K562 (cell line): ENCODE data around the gene ZNF667. TPM values are rescaled to one million over a fixed set of nuclear protein-coding genes. Genes with fewer than 3 reads are reported as not detected.

ENCODE experiments used
- BHLHE40 ChIP-seq: IDR thresholded peaks from 2 replicates; pipeline ENCODE4 v1.6.1; 2011; ENCODE audit warnings: low read length, improper control_type of control experiment
- CHD7 ChIP-seq: fragments of 200-600 bp; sonication (generic); IDR thresholded peaks from one replicate; pipeline ENCODE4 v1.6.1; 2012; ENCODE audit warnings: mild to moderate bottlenecking, low read depth, low read length, inconsistent platforms
- HMBOX1 ChIP-seq: sonication (generic); IDR thresholded peaks from 2 replicates; pipeline ENCODE4 v1.6.1; 2016
- KLF13 ChIP-seq: fragments of 450-650 bp; IDR thresholded peaks from 2 replicates; pipeline ENCODE4 v1.6.1; 2016; ENCODE audit warnings: missing genetic modification characterization, low read depth, mild to moderate bottlenecking, missing compliant biosample characterization, moderate library complexity, borderline replicate concordance
- NEUROD1 ChIP-seq: fragments of 150-350 bp; IDR thresholded peaks from 2 replicates; pipeline ENCODE4 v1.6.1; 2014; ENCODE audit warnings: borderline replicate concordance, low read length, low read depth; ENCODE audit not compliant: partially characterized antibody
- NR2F6 ChIP-seq: fragments of 450-650 bp; formaldehyde crosslinking; IDR thresholded peaks from 2 replicates; pipeline ENCODE4 v1.4.0; 2020; ENCODE audit warnings: mild to moderate bottlenecking
- polyA plus RNA-seq, 8 experiments: library from polyadenylated mRNA; depleted of rRNA in 4 of 8; stranded (reverse) in 5 of 8; unstranded in 3 of 8; fragments of >200 nt; fragmentation: Nextera tagmentation in 2 of 8; fragmentation: Illumina TruSeq in 1 of 8; extraction: Ambion mirVana in 2 of 8; extraction: Trizol in 1 of 8; gene quantifications; 2 replicates each; pipeline versions ENCODE4 v1.2.1 to v1.2.3, GENCODE V29; 2011 to 2014; ENCODE audit warnings: inconsistent platforms in 1 of 8, missing spikeins in 1 of 8
- total RNA-seq, 7 experiments: library from RNA; depleted of rRNA in 6 of 7; stranded (reverse); fragments of >200 nt in 6 of 7; fragmentation: Illumina TruSeq in 2 of 7; extraction: Trizol in 2 of 7; gene quantifications; 2 replicates each; pipeline versions ENCODE4 v1.2.1 to v1.2.3, GENCODE V29; 2011 to 2021; ENCODE audit warnings: low replicate concordance in 1 of 7

Gene ZNF667
- total and polyA plus RNA-seq, 9 of the 15 experiments (the other 6 are each of a cell fraction or from before 2014, with no cell fraction given): not detected

- TF ChIP-seq NR2F6 (CRISPR knock-in tag) (no peak), CHD7 (no peak), HMBOX1 (no peak), KLF13 (tag) (no peak), BHLHE40 (no peak), NEUROD1 (no peak)
- TF ChIP-seq, all 486 proteins: peak for 97
These were observed 73.1 kb downstream of the ZNF667 start, which contains the start of gene ZNF583 (continued) for GRCh38 chr19:56403764-56404704.
